NCI-H2029 (cell line): Measurements from ENCODE around the gene TTC7B.
"Not testable (repeated sequence)": the region's sequence is repeated elsewhere in the genome, so short reads cannot be mapped to it uniquely, and the experiment has no call there.

Source experiments
- DNase-seq: peaks from one replicate; lab custom pipeline; 2025; lab: John Stamatoyannopoulos, UW

TTC7B gene, protein sequence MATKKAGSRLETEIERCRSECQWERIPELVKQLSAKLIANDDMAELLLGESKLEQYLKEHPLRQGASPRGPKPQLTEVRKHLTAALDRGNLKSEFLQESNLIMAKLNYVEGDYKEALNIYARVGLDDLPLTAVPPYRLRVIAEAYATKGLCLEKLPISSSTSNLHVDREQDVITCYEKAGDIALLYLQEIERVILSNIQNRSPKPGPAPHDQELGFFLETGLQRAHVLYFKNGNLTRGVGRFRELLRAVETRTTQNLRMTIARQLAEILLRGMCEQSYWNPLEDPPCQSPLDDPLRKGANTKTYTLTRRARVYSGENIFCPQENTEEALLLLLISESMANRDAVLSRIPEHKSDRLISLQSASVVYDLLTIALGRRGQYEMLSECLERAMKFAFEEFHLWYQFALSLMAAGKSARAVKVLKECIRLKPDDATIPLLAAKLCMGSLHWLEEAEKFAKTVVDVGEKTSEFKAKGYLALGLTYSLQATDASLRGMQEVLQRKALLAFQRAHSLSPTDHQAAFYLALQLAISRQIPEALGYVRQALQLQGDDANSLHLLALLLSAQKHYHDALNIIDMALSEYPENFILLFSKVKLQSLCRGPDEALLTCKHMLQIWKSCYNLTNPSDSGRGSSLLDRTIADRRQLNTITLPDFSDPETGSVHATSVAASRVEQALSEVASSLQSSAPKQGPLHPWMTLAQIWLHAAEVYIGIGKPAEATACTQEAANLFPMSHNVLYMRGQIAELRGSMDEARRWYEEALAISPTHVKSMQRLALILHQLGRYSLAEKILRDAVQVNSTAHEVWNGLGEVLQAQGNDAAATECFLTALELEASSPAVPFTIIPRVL

DNA sequence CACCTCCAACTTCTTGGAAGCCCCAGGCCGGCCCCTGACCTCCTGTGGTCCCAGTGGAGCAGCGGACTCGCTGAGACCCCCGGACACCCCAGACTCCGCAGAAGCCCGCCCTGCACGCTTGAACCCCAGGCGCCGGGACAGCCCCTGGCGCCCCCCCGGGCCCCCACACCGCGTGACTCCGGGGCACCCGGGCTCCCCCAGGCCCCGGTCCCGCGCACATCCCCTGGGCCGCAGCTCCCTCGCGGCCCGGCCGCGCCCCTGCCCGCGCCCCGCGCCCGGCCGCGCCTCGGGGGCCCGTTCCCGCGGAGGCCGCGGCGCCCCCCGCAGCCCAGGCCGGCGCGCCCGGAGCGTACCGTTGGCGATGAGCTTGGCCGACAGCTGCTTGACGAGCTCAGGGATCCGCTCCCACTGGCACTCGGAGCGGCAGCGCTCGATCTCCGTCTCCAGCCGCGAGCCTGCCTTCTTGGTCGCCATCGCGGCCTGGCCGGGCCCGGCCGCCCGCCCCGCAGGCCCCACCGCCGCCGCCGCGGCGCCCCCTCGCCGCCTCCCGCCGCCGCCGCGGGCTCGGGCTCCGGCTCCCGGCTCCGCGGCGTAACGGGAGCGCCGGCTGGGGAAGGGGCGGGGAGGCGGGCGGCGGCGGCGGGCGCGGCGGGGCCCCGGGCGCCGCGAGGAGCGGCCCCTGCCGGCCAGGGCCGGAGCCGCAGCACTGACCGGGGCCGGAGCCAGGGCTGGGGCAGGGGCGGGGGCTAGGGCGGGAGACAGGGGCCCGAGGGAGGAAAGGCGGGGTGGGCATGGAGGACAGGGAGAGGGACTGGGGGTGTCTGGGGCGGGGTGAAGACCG is at the start of gene TTC7B:
Gene TTC7B, minus strand, starts transcription at position 609 of the 841 bp plus-strand sequence. Its CDS starts 135 bp downstream, at position 474.
- DNase-seq: no peak

DNA sequence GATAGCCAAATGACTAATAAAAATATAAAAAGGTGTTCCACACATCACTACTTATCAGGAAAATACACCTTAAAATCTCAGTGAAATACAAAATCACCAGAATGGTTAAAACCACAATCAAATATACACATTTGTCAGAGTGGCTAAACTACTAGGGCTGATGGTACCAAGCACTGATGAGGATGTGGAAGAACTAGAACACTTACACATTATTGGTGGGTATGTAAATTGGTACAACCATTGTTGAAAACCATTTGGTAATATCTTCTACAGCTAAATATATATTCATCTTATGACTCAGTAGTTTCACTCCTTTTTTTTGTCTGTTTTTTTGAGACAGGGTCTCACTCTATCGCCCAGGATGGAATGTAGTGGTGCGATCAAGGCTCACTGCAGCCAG is 48.5 kb upstream of the TTC7B start:
- DNase-seq: no peak

DNA sequence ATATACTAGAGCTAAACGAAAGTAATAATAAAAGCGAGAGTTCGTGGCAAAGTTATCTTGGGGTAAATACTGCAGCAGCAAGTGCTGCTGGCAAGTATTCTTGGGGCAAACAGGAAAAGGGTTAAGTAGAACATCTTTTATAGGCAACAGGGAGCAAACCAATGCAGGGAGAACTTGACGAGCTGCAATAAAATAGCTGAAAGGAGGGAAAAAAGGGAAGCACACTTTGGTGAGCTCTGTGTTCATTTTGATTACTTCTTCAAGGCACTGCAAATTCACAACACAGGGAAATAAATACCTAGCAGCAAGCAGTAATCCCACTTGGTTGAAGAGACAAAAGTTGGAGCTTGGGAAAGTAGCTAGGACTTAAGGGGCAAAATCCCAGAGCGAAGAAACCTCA is 42.3 kb upstream of the TTC7B start:
- no peak for DNase-seq

DNA sequence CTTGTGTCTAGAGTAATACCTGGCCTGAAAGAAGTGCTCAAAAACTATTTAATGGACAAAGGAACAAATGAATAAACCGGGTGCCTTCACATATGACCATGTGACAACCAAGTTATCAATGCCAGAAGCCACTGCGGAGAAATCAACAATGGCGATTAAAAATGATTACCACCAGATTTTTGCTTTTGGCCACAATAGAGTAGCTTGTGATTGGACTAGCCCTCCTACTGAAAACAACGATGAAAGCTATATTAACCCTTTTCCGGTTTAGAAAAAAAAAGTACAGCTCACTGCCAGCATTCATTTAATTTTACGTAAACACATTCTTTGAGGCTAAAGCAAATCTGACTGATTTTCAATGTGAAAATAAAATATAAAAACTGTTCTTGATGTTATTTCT is 41.6 kb upstream of the TTC7B start:
- no peak for DNase-seq

DNA sequence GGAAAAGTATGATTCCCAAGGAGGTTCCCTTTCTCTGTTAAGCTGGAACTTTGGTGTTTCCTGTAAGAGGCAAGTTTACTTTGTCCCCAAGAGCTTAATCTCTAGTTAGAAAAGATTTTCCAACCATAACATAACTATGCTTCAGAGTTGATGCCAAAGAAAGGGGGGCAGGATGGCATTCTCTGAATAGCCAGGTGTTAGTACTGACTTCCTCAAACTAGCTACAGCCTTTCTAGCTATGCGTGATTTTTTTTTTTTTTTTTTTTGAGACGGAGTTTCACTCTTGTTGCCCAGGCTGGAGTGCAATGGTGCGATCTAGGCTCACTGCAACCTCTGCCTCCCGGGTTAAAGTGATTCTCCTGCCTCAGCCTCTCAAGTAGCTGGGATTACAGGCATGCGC is 39.9 kb upstream of the TTC7B start:
- not testable (repeated sequence) for DNase-seq

DNA sequence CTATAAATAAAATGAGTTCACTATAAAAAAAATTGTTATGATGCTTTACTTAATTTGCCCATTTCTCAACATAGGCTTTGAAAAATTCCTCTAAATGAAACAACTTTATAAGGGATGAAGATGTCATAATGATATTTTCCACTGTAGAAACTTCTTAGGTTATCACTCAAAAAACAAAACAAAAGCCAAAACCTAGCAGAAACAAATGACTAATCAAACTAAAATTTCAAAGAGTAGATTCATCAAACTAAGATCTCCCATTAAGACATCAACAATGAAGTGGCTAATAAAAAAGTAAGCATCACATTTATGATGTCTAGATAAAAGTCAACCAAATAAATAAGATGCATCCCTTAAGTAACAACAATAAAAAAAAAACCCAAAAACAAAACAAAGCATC is 36.9 kb upstream of the TTC7B start:
- DNase-seq: no peak

DNA sequence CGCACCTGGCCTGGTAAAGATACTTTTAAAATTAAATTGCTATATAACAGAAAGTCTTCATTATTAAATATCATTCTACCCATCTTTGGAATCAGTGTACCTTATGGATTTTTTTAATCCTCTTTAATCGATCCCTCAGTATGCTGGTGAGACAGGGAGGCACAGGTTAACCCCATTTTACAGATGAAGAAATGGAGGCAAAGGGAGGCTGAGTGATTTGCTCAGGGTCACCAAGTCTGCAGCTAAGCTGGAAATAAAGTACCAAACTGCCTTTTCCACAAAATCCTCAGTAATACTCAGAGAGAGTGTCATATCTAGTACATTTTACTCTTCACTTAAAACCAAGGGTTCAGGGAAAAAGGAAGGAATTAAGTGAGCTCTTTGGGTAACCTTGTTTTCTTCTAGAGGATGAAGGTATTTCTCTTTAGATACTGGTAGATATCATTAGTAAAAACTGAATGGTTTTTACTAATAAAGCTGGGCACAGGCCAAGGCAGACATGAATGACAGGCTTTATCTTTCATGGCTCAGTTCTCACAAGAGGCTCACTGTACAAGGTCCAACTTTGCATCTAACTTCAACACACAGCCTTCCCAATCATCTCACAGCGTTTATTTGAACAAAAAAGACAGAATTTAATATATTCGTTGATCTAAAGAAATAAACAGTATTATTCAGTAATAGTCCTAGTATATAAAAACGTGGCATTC is 35.3 kb upstream of the TTC7B start:
- no peak for DNase-seq

DNA sequence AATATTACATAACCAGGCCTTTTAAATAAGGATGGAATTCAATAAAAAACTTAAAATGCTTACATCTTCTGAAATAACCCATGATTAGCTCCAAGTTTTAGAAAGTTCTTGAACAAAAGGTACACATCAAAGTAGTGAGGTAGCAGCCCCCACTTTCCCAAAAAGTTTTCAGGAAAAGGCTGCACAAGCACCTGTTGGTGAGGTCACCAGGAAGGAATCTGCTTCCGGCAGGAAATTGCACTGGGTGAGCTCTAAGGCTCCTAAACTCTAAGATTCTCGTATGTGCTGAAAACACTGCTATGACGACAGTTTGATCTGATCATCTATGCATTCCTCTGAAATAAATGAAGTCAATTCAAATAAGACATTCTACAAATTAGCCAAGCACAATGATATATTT is 34.3 kb upstream of the TTC7B start:
- no peak for DNase-seq

DNA sequence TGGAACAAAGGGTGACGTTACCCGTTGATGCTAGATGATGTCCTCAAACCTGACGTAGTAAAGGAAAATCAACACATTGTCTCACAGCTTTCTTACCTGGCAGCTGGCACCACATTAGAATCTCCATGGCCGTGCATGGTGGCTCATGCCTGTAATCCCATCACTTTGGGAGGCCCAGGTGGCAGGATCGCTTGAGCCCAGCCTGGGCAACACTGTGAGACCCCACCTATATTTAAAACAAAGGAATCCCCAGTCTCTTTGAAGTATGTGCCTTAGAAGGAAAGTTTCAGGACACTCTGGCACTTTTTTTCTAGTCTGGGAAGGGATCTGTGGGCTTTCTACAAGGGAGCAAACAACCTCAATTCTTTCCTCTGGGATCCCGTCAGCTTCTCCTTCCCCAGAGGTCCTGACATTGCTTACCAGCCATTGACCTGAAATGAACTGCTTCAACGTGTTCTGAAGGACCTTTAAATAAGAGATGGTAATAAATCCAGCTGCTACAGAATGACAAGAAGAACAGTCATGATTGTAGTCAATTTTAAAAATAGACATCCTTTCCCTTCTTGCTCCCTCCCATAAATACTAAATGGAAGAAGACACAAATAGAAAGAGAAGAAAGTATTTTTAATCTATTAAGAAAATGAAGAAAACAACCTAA is 33.7 kb upstream of the TTC7B start:
- DNase-seq: no peak

DNA sequence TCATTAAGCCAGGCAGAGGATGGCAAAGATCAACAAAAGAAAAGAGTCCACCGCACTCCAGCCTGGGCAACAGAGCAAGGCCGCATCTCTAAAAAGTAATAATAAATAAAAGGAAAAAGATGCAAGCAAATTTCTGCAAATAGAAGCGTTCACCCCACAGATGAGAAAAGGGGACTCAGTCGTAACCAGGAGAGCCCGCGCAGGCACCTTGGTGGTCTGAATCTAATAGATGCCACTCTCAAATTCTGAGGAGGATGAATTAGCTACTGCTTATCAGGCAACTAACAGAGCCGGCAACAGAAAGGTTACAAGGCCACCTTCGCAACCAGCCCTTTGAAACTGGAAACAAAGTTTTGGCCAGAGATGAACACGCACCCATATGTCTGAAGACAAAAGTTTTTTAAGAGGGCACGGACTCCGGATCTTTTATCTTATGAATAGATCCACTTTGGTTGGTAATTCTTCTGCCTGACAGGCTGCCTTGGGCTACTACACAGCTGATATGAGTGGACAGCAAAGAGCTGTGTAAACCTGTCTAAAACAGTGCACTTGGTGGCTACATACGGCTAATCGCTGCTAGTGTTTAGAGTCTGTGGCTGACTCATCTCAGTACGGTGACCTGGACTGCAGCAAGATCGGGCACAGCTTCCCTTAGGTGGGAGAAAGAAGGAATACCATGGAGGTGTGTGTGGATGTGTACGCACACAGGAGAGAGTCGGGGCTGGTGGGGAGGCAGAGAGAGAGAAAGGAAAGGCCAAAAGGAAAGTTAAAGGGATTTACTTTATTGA is 32.9 kb upstream of the TTC7B start:
- no peak for DNase-seq

DNA sequence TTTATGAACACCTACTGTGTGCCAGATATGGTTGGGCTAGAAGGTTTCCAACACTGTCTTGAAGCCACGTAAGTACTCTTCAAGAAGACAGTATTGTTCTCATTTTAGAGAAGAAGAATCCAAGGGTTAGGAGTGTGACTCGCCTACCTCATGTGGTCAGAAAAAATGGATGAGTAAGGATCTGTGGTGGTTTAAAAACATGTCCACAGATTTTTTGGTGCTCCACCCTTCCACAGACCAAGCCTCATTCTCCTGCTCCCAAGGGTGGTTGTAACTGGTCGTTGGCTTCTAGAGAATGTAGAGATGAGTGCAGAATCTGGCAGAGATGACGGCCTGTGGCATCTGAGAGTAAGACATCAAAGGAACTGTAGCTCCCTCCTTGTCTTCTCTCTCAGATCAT is 30.3 kb upstream of the TTC7B start:
- DNase-seq: no peak

DNA sequence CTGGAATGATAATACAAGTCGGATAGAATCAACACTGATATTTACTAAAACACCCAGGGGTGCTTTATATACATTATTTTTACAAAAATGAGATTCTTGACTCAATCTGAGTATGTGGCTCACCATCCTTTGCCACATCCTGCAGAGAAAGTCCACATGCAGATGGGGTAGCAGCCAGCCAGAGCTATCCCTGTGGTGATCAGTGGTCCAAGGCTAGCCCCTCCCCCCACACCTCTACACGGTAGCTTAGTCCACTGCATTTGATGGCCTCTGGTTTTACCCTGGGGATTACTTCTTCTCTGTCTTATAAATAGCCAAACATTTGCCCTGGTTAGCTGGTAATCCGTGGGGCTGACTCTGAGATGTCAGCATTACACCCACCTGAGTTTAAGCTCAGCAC is 28.1 kb upstream of the TTC7B start:
- DNase-seq: no peak

DNA sequence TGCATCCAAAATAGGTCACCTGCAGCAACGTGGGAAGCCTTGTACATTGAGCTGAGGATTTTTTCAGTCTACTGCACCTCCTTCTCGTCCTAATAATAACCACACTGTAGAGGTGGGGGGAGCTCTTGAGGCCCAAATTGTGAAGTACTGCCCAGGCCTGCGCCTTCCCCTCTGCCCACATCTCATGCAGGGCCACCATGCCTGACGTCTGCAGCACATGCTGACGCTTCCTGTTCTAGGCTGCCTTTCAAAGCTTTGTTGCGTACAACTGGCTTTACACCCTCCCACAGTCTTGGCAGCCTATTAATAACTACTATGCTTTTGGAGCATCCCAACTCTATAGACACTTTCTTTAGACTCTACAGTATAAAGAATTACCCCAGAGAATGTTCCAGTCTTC is 26.5 kb upstream of the TTC7B start:
- no peak for DNase-seq

DNA sequence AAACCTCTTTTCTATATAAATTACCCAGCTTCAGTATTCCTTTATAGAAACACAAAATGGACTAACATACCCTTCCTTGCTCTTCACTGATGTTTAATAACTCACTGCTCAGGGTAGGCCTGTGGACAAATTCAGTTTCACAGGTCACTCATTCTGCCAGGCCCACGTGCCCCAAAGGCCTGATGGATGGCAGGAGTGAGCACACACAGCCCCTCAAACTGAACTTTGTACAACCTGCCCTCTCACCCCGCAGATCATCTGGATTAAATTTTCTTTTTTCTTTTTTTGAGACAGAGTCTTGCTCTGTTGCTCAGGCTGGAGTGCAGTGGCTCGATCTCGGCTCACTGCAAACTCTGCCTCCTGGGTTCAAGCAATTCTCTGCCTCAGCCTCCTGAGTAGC is 24.4 kb upstream of the TTC7B start:
- DNase-seq: not testable (repeated sequence)

DNA sequence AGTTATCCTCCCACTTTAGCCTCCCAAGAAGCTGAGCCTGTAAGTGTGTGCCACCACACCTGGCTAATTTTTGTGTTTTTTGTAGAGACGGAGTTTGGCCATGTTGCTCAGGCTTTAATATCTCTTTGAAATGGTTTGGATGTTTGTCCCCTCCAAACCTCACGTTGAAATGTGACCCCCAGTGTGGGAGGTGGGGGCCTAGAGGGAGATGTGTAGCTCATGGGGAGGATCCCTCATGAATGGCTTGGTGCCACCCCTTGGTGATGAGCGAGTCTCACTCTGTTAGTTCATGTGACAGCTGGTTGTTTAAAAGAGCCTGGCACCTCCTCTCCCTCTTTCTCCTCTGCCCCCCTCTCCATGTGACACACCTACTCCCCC is 23.6 kb upstream of the TTC7B start:
- no peak for DNase-seq

DNA sequence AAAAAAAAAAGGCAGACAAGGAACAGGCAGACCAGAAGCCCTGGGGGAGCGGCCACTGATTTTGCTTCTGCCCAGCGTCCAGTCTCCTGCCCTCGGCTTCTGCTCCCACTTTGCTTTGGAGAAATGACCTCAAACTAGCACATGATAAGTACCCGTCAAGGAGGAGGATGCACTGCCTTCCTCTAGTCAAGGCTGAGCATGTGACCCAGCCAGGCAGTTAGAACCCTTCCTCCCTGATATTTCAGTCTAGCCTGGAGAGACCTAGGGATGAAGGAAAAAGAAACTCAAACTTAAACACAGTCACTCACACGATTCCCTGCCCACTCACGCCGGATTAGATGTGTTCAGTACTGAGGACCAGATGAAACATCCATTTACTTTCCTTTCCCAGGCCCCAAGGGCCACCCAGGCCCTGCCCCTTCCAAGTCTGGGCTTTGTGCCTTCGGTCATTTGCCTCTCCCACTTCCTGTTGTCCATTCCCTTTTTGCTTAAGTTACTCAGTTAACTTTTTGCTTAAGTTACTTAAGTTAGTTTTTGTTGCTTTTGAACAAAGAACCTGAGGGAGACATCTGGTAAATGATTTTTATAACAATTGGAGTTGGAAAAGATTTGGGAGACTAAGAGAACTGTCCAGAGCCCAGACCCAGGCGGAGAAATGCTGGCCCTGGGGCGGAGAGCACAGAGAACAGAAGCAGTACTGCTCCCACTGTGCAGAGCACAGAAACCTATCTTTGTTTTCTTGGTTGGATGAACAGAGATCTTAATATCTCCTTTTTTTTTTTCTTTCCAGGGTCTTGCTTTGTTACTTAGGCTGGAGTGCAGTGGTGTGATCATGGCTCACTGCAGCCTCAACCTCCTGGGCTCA is 23.0 kb upstream of the TTC7B start:
- DNase-seq: no peak

DNA sequence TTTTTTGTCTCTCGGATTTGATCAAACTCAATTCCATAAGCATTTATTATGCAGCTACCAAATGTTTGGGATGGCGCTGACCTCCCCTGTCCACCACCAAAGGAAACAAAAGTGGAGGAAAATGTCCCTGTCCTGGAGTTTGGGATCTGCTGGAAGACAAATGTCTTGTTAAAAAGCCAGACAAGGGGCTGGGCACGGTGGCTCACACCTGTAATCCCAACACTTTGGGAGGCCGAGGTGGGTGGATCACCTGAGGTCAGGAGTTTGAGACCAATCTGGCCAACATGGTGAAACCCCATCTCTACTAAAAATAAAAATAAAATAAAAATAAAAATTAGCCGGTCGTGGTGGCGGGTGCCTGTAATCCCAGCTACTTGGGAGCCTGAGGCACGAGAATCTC is 22.3 kb upstream of the TTC7B start:
- DNase-seq: not testable (repeated sequence)

DNA sequence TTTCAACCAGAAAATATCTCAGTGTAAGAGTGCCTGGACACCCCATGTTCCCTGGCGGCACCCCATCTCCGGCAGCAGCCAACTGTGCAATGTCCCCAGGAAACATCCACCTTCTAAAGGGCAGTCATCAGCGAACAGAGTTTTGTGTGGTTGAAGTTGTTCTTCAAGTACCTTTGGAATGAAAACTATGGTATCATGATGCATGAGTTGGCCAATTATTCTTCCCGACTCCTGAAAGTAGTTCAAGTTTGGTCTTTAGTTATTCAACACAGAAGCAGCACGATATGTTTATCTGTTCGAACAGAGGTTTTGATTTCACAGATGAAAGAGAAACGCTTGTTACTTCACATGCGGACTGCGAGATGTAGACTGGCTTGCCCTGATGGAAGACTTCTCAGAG is 21.1 kb upstream of the TTC7B start:
- no peak for DNase-seq

DNA sequence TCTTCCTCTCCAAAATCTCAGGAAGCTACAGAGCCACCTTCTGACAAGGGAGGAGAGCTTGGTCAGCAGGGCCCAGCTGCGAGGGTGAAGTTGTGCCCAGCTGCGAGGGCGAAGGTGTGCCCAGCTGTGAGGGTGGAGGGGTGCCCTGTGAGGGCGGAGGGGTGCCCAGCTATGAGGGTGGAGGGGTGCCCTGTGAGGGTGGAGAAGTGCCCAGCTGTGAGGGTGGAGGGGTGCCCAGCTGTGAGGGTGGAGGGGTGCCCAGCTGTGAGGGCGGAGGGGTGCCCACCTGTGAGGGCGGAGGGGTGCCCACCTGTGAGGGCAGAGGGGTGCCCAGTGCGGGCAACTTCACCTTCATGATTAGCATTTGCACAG is 20.4 kb upstream of the TTC7B start:
- no peak for DNase-seq

DNA sequence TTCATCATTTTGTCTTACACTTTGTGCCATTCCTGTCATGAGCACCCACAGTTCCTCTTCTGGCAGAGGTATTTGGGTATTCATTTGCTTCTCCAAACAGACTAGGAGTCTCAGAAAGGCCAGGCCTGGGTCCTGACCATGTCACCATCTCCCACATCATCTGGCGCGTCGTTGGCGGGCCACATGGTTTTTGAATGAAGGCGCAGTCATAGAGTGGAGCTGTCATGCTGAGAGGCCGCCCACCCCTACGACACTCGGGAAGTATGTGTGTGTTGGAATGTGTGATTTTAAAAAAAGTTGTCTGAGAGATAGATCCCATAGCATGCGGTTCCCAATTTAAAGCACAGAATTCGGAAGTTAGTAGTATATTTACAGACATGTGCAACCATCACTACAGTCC is 15.6 kb upstream of the TTC7B start:
- DNase-seq: no peak
